NCI-H128 (cell line): Measurements from ENCODE around the gene ST6GALNAC3.
"Not testable (repeated sequence)": the region's sequence is repeated elsewhere in the genome, so short reads cannot be mapped to it uniquely, and the experiment has no call there.

Experiments used
- DNase-seq: peaks from one replicate; lab custom pipeline; 2025; ENCODE audit not compliant: unreplicated experiment; lab: John Stamatoyannopoulos, UW

ST6GALNAC3 gene

DNA sequence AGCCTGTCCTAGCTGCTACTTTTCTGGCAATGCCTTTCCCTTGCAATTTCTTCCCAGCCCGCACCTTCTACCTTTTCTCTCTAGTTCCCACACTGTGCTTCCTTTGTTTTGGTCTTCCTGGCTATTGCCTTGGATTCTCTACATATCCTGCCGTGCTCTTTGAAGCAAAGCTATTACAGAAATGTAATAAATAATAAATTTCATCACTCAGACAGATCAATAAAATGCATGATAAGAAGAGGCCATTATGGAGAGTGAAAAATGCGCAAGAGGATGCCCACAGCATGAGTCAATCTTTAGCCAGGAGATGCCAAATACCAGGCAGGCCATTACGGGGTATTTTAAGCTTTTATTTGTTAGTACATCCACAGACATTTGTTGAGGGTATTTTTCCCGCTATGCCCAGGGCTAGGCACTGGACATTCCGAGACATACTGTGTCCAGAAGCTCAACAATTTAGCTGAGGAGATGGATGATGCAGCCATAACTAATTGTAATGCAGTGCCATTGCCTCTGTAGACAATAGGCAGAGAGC, 163.6 kb downstream of the ST6GALNAC3 start:
- DNase-seq, result no peak

DNA sequence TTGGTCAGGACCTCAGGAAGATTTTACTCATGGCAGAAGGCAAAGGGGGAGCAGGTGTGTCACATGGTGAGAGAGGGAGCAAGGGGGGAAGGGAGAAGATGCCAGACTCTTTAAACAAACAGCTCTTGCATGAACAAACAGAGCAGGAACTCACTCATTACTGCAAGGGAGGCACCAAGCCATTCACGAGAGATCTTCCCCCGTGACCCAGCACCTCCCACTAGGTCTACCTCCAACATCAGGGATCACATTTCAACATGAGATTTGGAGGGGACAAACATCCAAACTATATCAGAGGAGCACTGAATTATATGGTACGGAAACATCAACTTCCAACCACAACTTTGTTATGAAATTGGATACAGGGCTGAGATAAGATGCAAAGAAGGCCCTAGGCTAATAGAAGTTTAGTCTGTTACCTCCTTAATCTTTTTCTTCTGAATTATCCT, 164.9 kb downstream of the ST6GALNAC3 start:
- no peak for DNase-seq

- no peak for DNase-seq
Measured at GRCh38 chr1:76240316-76240715, 165.8 kb downstream of the ST6GALNAC3 start.

- DNase-seq, result not testable (repeated sequence)
Measured at GRCh38 chr1:76242587-76242986, 168.0 kb downstream of the ST6GALNAC3 start.

DNA sequence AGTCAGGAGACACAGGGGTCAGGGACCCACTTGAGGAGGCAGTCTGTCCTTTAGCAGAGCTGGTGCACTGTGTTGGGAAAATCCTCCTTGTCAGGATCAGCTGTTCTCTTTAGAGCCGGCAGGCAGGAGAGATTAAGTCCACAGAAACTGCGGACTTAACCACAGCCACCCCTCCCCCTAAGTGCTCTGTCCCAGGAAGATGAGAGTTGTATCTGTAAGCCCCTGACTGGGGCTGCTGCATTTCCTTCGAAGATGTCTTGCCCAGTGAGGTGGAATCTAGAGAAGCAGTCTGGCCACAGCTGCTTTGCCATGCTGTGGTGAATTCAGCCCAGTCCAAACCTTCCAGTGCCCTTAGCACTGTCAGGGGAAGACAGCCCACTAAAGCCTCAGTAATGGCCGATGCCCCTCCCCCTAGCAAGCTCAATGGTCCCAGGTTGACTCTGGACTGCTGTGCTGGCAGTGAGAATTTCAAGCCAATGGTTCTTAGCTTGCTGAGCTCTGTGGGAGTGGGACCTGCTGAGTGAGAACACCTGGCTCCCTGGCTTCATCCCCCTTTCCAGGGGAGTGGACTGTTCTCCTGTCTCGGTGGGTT, 172.8 kb downstream of the ST6GALNAC3 start:
- no peak for DNase-seq

GRCh38 chr1:76250271-76250670, 175.7 kb downstream of the ST6GALNAC3 start:
- no peak for DNase-seq

- no peak for DNase-seq
Measured at GRCh38 chr1:76252431-76252830, 177.9 kb downstream of the ST6GALNAC3 start.

- no peak for DNase-seq
Measured at GRCh38 chr1:76254104-76255030, 179.8 kb downstream of the ST6GALNAC3 start.

- DNase-seq, result no peak
Measured at GRCh38 chr1:76256289-76257223, 182.0 kb downstream of the ST6GALNAC3 start.

DNA sequence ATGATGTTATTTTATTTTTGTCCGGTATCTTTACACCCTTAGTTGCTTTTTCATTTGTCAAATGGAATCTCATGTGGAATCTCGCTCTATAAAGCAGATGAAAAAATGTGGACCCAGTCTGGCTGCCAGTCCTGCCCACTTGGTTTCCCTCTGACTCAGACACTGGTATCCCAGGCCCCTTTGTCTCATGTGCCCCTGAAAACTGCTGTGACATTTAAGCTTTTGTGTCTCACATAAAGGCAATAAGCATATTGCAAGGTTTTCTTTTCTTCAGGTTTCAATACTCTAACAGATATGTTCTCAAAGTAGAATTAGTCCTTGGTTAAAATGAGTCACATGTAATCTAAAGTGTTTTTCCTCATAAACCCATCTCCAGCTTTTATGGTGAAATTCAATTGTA, 183.3 kb downstream of the ST6GALNAC3 start:
- DNase-seq, result no peak

- no peak for DNase-seq
Measured at GRCh38 chr1:76259270-76259669, 184.7 kb downstream of the ST6GALNAC3 start.

DNA sequence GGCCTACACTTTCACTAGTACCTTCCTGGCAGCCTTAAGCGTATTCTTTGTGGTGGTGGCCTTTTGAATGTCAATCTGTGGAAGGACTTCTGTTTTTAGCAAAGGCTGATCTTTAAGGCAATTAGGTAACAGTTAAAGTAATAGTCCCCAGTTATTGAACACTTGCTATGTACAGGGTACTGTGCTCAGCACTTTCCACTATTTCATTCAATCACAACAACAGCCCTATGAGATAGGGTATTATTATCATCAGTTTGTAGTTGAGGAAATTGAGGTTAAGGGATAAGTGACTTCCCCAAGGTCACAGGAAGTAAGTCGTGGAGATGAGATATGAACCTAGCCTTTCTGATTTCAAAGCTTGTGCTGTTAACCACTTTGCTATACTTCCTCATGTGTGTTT, 185.7 kb downstream of the ST6GALNAC3 start:
- no peak for DNase-seq

- DNase-seq, result no peak
Measured at GRCh38 chr1:76262601-76263000, 188.1 kb downstream of the ST6GALNAC3 start.

- DNase-seq, result no peak
Measured at GRCh38 chr1:76264642-76265041, 190.1 kb downstream of the ST6GALNAC3 start.

DNA sequence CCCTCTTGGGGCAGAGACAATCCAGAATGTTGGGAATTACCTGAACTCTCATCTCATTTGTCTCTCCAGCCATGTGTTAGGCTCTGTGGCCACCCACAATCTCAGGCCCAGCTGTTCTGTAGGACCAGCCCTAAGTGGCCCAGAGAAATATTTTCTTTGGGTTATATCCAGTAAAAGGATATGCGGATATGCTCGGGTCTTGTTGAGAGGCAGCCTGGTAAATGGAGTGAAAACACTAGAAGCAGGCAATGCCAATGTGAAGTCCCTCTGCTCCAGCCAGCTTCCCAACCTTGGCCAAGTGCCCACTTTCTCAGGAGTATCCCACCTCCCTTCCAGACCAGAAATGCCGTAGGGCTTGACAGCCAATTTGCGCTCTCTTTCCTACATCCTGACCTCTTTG, 192.2 kb downstream of the ST6GALNAC3 start:
- DNase-seq, result no peak

DNA sequence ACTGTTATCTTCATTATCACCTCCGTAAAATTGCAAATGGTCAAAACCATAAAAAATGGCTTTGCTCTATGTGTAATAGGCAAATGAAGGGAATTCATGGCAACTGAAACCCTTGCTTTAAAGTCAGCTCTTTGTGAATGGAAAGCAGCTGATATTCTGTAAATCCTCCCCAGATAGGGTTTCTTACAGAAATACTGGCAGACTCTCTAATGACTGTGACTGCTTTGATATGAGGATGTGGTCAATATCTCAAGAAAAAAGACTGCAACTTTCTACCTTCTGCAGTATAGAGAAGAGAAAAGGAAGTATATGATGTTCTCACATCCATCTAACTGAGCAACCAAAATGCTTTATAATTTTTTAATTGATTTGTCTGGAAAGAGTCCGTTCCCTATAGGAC, 193.1 kb downstream of the ST6GALNAC3 start:
- no peak for DNase-seq

DNA sequence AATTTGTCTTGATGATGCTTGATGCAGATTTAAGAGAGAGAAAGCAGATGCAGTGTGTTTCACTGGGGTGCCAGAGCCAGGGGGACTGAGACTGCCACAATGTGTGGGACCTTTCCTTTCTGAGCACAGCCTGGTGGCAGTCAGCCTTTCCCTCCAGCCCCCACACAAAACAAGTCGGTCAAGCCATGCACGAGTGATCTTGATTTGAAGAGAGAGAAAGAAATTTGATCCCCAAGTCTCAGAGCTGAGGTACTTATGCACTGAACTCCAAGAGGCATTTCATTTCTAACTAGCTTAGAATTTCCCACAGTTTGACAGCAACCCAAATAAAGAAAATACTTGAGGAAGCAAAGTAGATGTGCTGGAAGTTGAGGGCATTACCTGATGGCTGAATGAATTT, 193.8 kb downstream of the ST6GALNAC3 start:
- DNase-seq, result peak; percentile 56

GRCh38 chr1:76269155-76269554, 194.6 kb downstream of the ST6GALNAC3 start:
- no peak for DNase-seq

- DNase-seq, result no peak
Measured at GRCh38 chr1:76274302-76274701, 199.8 kb downstream of the ST6GALNAC3 start.

GRCh38 chr1:76274718-76275117, 200.2 kb downstream of the ST6GALNAC3 start:
- DNase-seq, result no peak

- DNase-seq, result no peak
Measured at GRCh38 chr1:76278711-76279100, 204.2 kb downstream of the ST6GALNAC3 start.
